IMR-90 (cell line): ENCODE data around the gene PERM1.

Experiments
- CEBPB ChIP-seq: IDR thresholded peaks from 2 replicates; pipeline ENCODE4 v1.6.1; 2012; ENCODE audit warnings: low read depth, low read length, improper control_type of control experiment
- CTCF ChIP-seq: conservative IDR thresholded peaks from 2 replicates; pipeline ENCODE4 v1.5.1; 2012; ENCODE audit warnings: mild to moderate bottlenecking, low read depth, low read length, improper control_type of control experiment
- FOS ChIP-seq: fragments of 150-350 bp; IDR thresholded peaks from 2 replicates; pipeline ENCODE4 v1.6.1; 2016; ENCODE audit warnings: low read depth, low read length
- MAZ ChIP-seq: IDR thresholded peaks from 2 replicates; pipeline ENCODE4 v1.6.1; 2012; ENCODE audit warnings: low read depth, mild to moderate bottlenecking, low read length, improper control_type of control experiment, moderate library complexity, borderline replicate concordance
- MXI1 ChIP-seq: IDR thresholded peaks from 2 replicates; pipeline ENCODE4 v1.6.1; 2012; ENCODE audit warnings: low read depth, mild to moderate bottlenecking, low read length, moderate library complexity, borderline replicate concordance
- POLR2A ChIP-seq: IDR thresholded peaks from 2 replicates; pipeline ENCODE4 v1.6.1; 2012; ENCODE audit warnings: mild to moderate bottlenecking, low read depth, low read length
- RFX5 ChIP-seq: IDR thresholded peaks from 2 replicates; pipeline ENCODE4 v1.8.0; 2012; ENCODE audit warnings: low read depth, mild to moderate bottlenecking, low read length, moderate library complexity

GRCh38 chr1:925561-926421, 56.1 kb downstream of the PERM1 start:
- TF ChIP-seq CTCF (no peak; the same call in 1 of the 2 replicates), FOS (no peak), RFX5 (no peak), CEBPB (no peak), POLR2A (no peak), MXI1 (no peak), MAZ (no peak)
